Neural cell (in vitro differentiated cells): ENCODE measurements around the gene ANO8.

Source experiments
- CTCF ChIP-seq: fragments of 450-650 bp; IDR thresholded peaks from 2 replicates; pipeline ENCODE4 v1.5.1; 2014; ENCODE audit warnings: antibody characterized with exemption, mild to moderate bottlenecking, moderate library complexity; ENCODE audit not compliant: poor library complexity, severe bottlenecking
- RAD21 ChIP-seq: fragments of 450-650 bp; conservative IDR thresholded peaks from 2 replicates; pipeline ENCODE4 v1.6.1; 2014; ENCODE audit warnings: antibody characterized with exemption, mild to moderate bottlenecking, moderate library complexity
- REST ChIP-seq: IDR thresholded peaks from 2 replicates; pipeline ENCODE4 v1.6.1; 2012; ENCODE audit warnings: borderline replicate concordance
- TAF1 ChIP-seq: IDR thresholded peaks from 2 replicates; pipeline ENCODE4 v1.6.1; 2012; ENCODE audit warnings: low read depth

- TF ChIP-seq CTCF (peak; percentile 94), RAD21 (peak; percentile 74), TAF1 (peak; percentile 73), REST (no peak)
These were observed 29.0 kb downstream of the ANO8 start, which contains the start of gene MRPL34 for GRCh38 chr19:17305517-17306284.
